ELR (cell line): Measurements from ENCODE around the gene EME2.
"Not testable (repeated sequence)": the region's sequence is repeated elsewhere in the genome, so short reads cannot be mapped to it uniquely, and the experiment has no call there.

Experiments used
- DNase-seq: peaks from one replicate; pipeline ENCODE4 v3.0.0-alpha.2; 2015; ENCODE audit warnings: low read depth

EME2 gene

GRCh38 chr16:1791256-1791942 is 18.8 kb downstream of the EME2 start:
- DNase-seq, result no peak

GRCh38 chr16:1791943-1792812 is 19.6 kb downstream of the EME2 start:
- no peak for DNase-seq

GRCh38 chr16:1792836-1793577 is 20.4 kb downstream of the EME2 start:
- DNase-seq, result no peak

GRCh38 chr16:1793578-1794220 is 21.1 kb downstream of the EME2 start, which contains the start of gene IGFALS:
Gene IGFALS (minus strand): TSS chr16:1793705. CDS start chr16:1793652, 53 bp downstream.
- DNase-seq, result no peak

GRCh38 chr16:1794221-1794871 is 21.7 kb downstream of the EME2 start:
- no peak for DNase-seq

GRCh38 chr16:1794908-1795666 is 22.5 kb downstream of the EME2 start:
- DNase-seq, result no peak

- not testable (repeated sequence) for DNase-seq
These were observed 26.7 kb downstream of the EME2 start for GRCh38 chr16:1799263-1799662.

GRCh38 chr16:1800701-1801100 is 28.1 kb downstream of the EME2 start:
- peak; percentile 26 for DNase-seq

- no peak for DNase-seq
These were observed 35.0 kb downstream of the EME2 start for GRCh38 chr16:1807626-1808025.

GRCh38 chr16:1808691-1809090 is 36.1 kb downstream of the EME2 start:
- no peak for DNase-seq

- DNase-seq, result no peak
These were observed 36.7 kb downstream of the EME2 start for GRCh38 chr16:1809281-1809801.

GRCh38 chr16:1810106-1810505 is 37.5 kb downstream of the EME2 start:
- no peak for DNase-seq

GRCh38 chr16:1810536-1810935 is 37.9 kb downstream of the EME2 start:
- DNase-seq, result no peak

- peak; percentile 23 for DNase-seq
These were observed 40.1 kb downstream of the EME2 start for GRCh38 chr16:1812732-1813163.

GRCh38 chr16:1815461-1815860 is 42.9 kb downstream of the EME2 start:
- no peak for DNase-seq

- no peak for DNase-seq
These were observed 44.0 kb downstream of the EME2 start for GRCh38 chr16:1816396-1817275.

- no peak for DNase-seq
These were observed 44.6 kb downstream of the EME2 start for GRCh38 chr16:1817276-1817589.

- no peak for DNase-seq
These were observed 45.1 kb downstream of the EME2 start for GRCh38 chr16:1817716-1818115.

- no peak for DNase-seq
These were observed 45.7 kb downstream of the EME2 start for GRCh38 chr16:1818204-1818872.
